Measurements from ENCODE around the gene AARS2. TPM values are rescaled to one million over a fixed set of nuclear protein-coding genes. Genes with fewer than 3 reads are reported as not detected.

Gene AARS2
- total and polyA plus RNA-seq, 2 donors (not counting 1 experiment from before 2014, with no cell fraction given): 3.4 to 24.3 TPM

- H3K79me2 ChIP-seq (ENCODE audit: control insufficient read depth, insufficient read depth, low read length): no peaks in the 10 kb centered on the region
- H3K36me3 ChIP-seq (ENCODE audit: control insufficient read depth, insufficient read depth, low read length): no peaks in the 10 kb centered on the region
- H3K4me1 ChIP-seq (ENCODE audit: control insufficient read depth, extremely low read depth, insufficient read depth, low read length): peaks cover 5% of the 10 kb centered on the region
- H3K27ac ChIP-seq (ENCODE audit: insufficient read depth, low read length): no peak overlapping the region
- H3K4me2 ChIP-seq (ENCODE audit: extremely low read depth, insufficient read depth, low read length): no peak overlapping the region
- no peaks in the 10 kb centered on the region for H3K9me3 ChIP-seq (ENCODE audit: control insufficient read depth, insufficient read depth, low read depth, low read length)
- peaks cover 2% of the 10 kb centered on the region for H4K20me1 ChIP-seq (ENCODE audit: control insufficient read depth, extremely low read depth, insufficient read depth, low read length)
- peaks cover 36% of the 10 kb centered on the region for H3K27me3 ChIP-seq (ENCODE audit: control insufficient read depth, insufficient read depth, low read length)
- no peak overlapping the region for H3K4me3 ChIP-seq (replicated peaks in 1 of 4; ENCODE audit: control extremely low read depth in 1 of 4, insufficient read depth in 1 of 4, low read depth in 3 of 4, low read length in 4 of 4)
- TF ChIP-seq CTCF (conservative IDR thresholded peaks at IDR 0.05 in 1 of 2, IDR thresholded peaks at IDR 0.05 in 1 of 2; ENCODE audit: low read depth in 1 of 2, low read length in 2 of 2): no peak
- no peak for TF ChIP-seq EZH2 (IDR thresholded peaks at IDR 0.05; ENCODE audit: low read length, missing control alignments)
- H2AFZ ChIP-seq (ENCODE audit: low read length): no peak overlapping the region
- no peak overlapping the region for H3K9ac ChIP-seq (ENCODE audit: insufficient read depth, low read length)
- no peak for DNase-seq (ENCODE audit: low read depth in 2 of 2)
Measured at GRCh38 chr6:44267252-44267651, 45.9 kb downstream of the AARS2 start.

- Histone ChIP-seq H3K4me3 (replicated peaks in 1 of 4; ENCODE audit: control extremely low read depth in 1 of 4, insufficient read depth in 1 of 4, low read depth in 3 of 4, low read length in 4 of 4) (no peak overlapping the region), H3K27ac (ENCODE audit: insufficient read depth, low read length) (no peak overlapping the region), H3K27me3 (ENCODE audit: control insufficient read depth, insufficient read depth, low read length) (peaks cover 27% of the 10 kb centered on the region), H3K4me1 (ENCODE audit: control insufficient read depth, extremely low read depth, insufficient read depth, low read length) (peaks cover 5% of the 10 kb centered on the region), H4K20me1 (ENCODE audit: control insufficient read depth, extremely low read depth, insufficient read depth, low read length) (peaks cover 2% of the 10 kb centered on the region), H3K79me2 (ENCODE audit: control insufficient read depth, insufficient read depth, low read length) (no peaks in the 10 kb centered on the region), H3K9ac (ENCODE audit: insufficient read depth, low read length) (no peak overlapping the region), H3K9me3 (ENCODE audit: control insufficient read depth, insufficient read depth, low read depth, low read length) (no peaks in the 10 kb centered on the region), H3K4me2 (ENCODE audit: extremely low read depth, insufficient read depth, low read length) (no peak overlapping the region), H3K36me3 (ENCODE audit: control insufficient read depth, insufficient read depth, low read length) (no peaks in the 10 kb centered on the region), H2AFZ (ENCODE audit: low read length) (no peak overlapping the region)
- no peak for TF ChIP-seq CTCF (conservative IDR thresholded peaks at IDR 0.05 in 1 of 2, IDR thresholded peaks at IDR 0.05 in 1 of 2; ENCODE audit: low read depth in 1 of 2, low read length in 2 of 2)
- TF ChIP-seq EZH2 (IDR thresholded peaks at IDR 0.05; ENCODE audit: low read length, missing control alignments): no peak
- no peak for DNase-seq (ENCODE audit: low read depth in 2 of 2)
Measured at GRCh38 chr6:44266347-44266746, 46.8 kb downstream of the AARS2 start.

GRCh38 chr6:44265722-44266233 lies 47.4 kb downstream of the AARS2 start:
- Histone ChIP-seq H2AFZ (ENCODE audit: low read length) (no peak overlapping the region), H3K79me2 (ENCODE audit: control insufficient read depth, insufficient read depth, low read length) (no peaks in the 10 kb centered on the region), H3K9me3 (ENCODE audit: control insufficient read depth, insufficient read depth, low read depth, low read length) (no peaks in the 10 kb centered on the region), H3K4me1 (ENCODE audit: control insufficient read depth, extremely low read depth, insufficient read depth, low read length) (peaks cover 5% of the 10 kb centered on the region), H3K27ac (ENCODE audit: insufficient read depth, low read length) (no peak overlapping the region), H3K4me3 (replicated peaks in 1 of 4; ENCODE audit: control extremely low read depth in 1 of 4, insufficient read depth in 1 of 4, low read depth in 3 of 4, low read length in 4 of 4) (peak overlapping the region in 1 of 4 experiments; percentile 17), H3K27me3 (ENCODE audit: control insufficient read depth, insufficient read depth, low read length) (peaks cover 23% of the 10 kb centered on the region), H3K36me3 (ENCODE audit: control insufficient read depth, insufficient read depth, low read length) (no peaks in the 10 kb centered on the region), H3K4me2 (ENCODE audit: extremely low read depth, insufficient read depth, low read length) (peak overlapping the region; percentile 15), H4K20me1 (ENCODE audit: control insufficient read depth, extremely low read depth, insufficient read depth, low read length) (peaks cover 2% of the 10 kb centered on the region), H3K9ac (ENCODE audit: insufficient read depth, low read length) (no peak overlapping the region)
- TF ChIP-seq EZH2 (IDR thresholded peaks at IDR 0.05; ENCODE audit: low read length, missing control alignments) (no peak), CTCF (conservative IDR thresholded peaks at IDR 0.05 in 1 of 2, IDR thresholded peaks at IDR 0.05 in 1 of 2; ENCODE audit: low read depth in 1 of 2, low read length in 2 of 2) (no peak)
- no peak for DNase-seq (ENCODE audit: low read depth in 2 of 2)

Data from fibroblast of lung (primary cell).